ENCODE results near the gene FLYWCH1. TPM values are rescaled to one million over a fixed set of nuclear protein-coding genes. Genes with fewer than 3 reads are reported as not detected.

Gene FLYWCH1
- total RNA-seq, 6 experiments from 2014 or later, result 30.3 to 34.9 (median 33.7) TPM

GRCh38 chr16:2983706-2984136 lies 72.0 kb downstream of the FLYWCH1 start:
- Mint-ChIP-seq H3K9me3 (no peaks in the 10 kb centered on the region), H3K27ac (peak overlapping the region; percentile 46), H3K4me1 (ENCODE audit: low read depth) (peaks cover 24% of the 10 kb centered on the region), H3K27me3 (ENCODE audit: insufficient read depth) (peaks cover 13% of the 10 kb centered on the region), H3K36me3 (ENCODE audit: low read depth) (no peaks in the 10 kb centered on the region), H3K4me3 (peak overlapping the region; percentile 75)
- peak; percentile 95 for TF ChIP-seq CTCF (IDR thresholded peaks at IDR 0.05)
- DNase-seq, result peak; percentile 79

- TF ChIP-seq CTCF (IDR thresholded peaks at IDR 0.05), result no peak
- no peak overlapping the region for H3K27ac Mint-ChIP-seq
- DNase-seq, result no peak
- no peaks in the 10 kb centered on the region for H3K36me3 Mint-ChIP-seq (ENCODE audit: low read depth)
- H3K9me3 Mint-ChIP-seq, result no peaks in the 10 kb centered on the region
- no peak overlapping the region for H3K4me3 Mint-ChIP-seq
- peaks cover 24% of the 10 kb centered on the region for H3K4me1 Mint-ChIP-seq (ENCODE audit: low read depth)
- peaks cover 19% of the 10 kb centered on the region for H3K27me3 Mint-ChIP-seq (ENCODE audit: insufficient read depth)
Observed at GRCh38 chr16:2985462-2985861, 73.7 kb downstream of the FLYWCH1 start.

- Mint-ChIP-seq H3K27ac (no peak overlapping the region), H3K9me3 (no peaks in the 10 kb centered on the region), H3K4me3 (no peak overlapping the region), H3K4me1 (ENCODE audit: low read depth) (peaks cover 21% of the 10 kb centered on the region), H3K36me3 (ENCODE audit: low read depth) (no peaks in the 10 kb centered on the region), H3K27me3 (ENCODE audit: insufficient read depth) (peaks cover 19% of the 10 kb centered on the region)
- DNase-seq, result no peak
- TF ChIP-seq CTCF (IDR thresholded peaks at IDR 0.05), result no peak
Observed at GRCh38 chr16:2985893-2986355, 74.2 kb downstream of the FLYWCH1 start.

GRCh38 chr16:2986623-2987188 lies 75.0 kb downstream of the FLYWCH1 start:
- peaks cover 19% of the 10 kb centered on the region for H3K27me3 Mint-ChIP-seq (ENCODE audit: insufficient read depth)

GRCh38 chr16:2987286-2987685 lies 75.6 kb downstream of the FLYWCH1 start:
- no peak overlapping the region for H3K4me3 Mint-ChIP-seq
- H3K27ac Mint-ChIP-seq, result no peak overlapping the region
- peaks cover 21% of the 10 kb centered on the region for H3K27me3 Mint-ChIP-seq (ENCODE audit: insufficient read depth)
- no peaks in the 10 kb centered on the region for H3K36me3 Mint-ChIP-seq (ENCODE audit: low read depth)
- no peaks in the 10 kb centered on the region for H3K9me3 Mint-ChIP-seq
- TF ChIP-seq CTCF (IDR thresholded peaks at IDR 0.05), result no peak
- no peak for DNase-seq
- H3K4me1 Mint-ChIP-seq (ENCODE audit: low read depth), result peaks cover 8% of the 10 kb centered on the region; the same call in 1 of the 2 replicates

More at GRCh38 chr16:2986623-2987188, 75.0 kb downstream of the FLYWCH1 start:
- no peak overlapping the region for H3K4me3 Mint-ChIP-seq
- no peak overlapping the region for H3K27ac Mint-ChIP-seq
- no peak for TF ChIP-seq CTCF (IDR thresholded peaks at IDR 0.05)
- DNase-seq, result no peak
- no peaks in the 10 kb centered on the region for H3K36me3 Mint-ChIP-seq (ENCODE audit: low read depth)
- no peaks in the 10 kb centered on the region for H3K9me3 Mint-ChIP-seq
- H3K4me1 Mint-ChIP-seq (ENCODE audit: low read depth), result peaks cover 14% of the 10 kb centered on the region

All from HFFc6 (cell line).